Globus pallidus (tissue), 1 donor: ENCODE measurements around the gene INPPL1.
"Not testable (repeated sequence)": the region's sequence is repeated elsewhere in the genome, so short reads cannot be mapped to it uniquely, and the experiment has no call there.

Source experiments
- DNase-seq: peaks from one replicate; pipeline ENCODE4 v3.0.0-alpha.2; 2015; ENCODE audit warnings: low spot score

Gene INPPL1, protein sequence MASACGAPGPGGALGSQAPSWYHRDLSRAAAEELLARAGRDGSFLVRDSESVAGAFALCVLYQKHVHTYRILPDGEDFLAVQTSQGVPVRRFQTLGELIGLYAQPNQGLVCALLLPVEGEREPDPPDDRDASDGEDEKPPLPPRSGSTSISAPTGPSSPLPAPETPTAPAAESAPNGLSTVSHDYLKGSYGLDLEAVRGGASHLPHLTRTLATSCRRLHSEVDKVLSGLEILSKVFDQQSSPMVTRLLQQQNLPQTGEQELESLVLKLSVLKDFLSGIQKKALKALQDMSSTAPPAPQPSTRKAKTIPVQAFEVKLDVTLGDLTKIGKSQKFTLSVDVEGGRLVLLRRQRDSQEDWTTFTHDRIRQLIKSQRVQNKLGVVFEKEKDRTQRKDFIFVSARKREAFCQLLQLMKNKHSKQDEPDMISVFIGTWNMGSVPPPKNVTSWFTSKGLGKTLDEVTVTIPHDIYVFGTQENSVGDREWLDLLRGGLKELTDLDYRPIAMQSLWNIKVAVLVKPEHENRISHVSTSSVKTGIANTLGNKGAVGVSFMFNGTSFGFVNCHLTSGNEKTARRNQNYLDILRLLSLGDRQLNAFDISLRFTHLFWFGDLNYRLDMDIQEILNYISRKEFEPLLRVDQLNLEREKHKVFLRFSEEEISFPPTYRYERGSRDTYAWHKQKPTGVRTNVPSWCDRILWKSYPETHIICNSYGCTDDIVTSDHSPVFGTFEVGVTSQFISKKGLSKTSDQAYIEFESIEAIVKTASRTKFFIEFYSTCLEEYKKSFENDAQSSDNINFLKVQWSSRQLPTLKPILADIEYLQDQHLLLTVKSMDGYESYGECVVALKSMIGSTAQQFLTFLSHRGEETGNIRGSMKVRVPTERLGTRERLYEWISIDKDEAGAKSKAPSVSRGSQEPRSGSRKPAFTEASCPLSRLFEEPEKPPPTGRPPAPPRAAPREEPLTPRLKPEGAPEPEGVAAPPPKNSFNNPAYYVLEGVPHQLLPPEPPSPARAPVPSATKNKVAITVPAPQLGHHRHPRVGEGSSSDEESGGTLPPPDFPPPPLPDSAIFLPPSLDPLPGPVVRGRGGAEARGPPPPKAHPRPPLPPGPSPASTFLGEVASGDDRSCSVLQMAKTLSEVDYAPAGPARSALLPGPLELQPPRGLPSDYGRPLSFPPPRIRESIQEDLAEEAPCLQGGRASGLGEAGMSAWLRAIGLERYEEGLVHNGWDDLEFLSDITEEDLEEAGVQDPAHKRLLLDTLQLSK

DNA sequence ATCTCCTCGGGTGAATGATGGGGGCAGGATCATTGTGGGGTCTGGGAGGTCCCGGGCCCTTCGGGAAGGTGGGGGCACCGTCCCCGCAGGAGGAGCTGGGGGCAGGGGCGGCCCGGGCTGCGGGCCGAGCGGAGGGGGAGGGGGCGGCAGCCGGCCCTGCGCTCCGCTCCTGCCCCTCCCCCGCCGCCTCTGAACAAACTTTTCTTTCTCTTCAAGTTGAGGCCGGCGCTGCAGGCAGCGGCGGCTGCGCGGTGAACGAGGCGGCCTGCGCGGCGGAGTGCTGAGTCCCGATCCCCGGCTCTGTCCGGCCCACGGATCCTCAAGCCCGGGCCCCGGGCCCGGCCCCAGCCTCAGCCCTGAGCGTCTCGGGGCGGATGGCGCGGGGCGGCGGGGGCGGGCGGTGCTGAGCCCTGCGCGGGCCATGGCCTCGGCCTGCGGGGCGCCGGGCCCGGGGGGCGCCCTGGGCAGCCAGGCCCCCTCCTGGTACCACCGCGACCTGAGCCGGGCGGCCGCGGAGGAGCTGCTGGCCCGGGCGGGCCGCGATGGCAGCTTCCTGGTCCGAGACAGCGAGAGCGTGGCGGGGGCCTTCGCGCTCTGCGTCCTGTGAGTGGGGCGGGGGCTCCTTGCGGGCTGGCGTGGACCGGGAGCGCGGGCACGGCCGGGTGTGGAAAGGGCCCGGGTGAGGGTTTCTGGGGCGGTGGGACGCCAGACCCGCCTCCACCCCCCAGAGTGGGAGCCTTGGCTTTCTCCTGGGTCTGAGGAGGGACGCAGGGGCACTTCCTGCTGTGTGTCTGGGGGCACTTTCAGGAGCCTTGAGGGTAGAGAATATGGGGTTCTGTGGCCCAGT, at the start of gene INPPL1:
TSS of gene INPPL1 (plus strand) at position 204 of the 847 bp plus-strand sequence. CDS start at position 422, 218 bp downstream.
- DNase-seq: peak; percentile 50

DNA sequence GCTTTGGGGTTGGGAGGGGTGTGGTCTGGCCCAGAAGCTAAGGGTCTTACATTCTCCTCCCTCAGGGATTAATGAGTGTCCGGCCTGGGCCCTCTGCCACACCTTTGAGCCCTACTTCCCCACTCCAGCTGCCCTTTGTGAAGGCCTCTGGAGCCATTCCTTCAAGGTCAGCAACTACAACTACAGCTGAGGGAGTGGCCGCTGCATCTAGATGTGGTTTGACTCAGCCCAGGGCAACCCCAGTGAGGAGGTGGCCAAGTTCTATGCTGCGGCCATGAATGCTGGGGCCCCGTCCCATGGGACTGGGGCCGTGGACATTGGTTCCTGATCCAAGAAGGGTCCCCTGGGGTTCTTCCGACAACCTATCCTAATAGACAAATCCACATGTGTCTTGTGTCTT, 46.9 kb upstream of the INPPL1 start:
- no peak for DNase-seq

DNA sequence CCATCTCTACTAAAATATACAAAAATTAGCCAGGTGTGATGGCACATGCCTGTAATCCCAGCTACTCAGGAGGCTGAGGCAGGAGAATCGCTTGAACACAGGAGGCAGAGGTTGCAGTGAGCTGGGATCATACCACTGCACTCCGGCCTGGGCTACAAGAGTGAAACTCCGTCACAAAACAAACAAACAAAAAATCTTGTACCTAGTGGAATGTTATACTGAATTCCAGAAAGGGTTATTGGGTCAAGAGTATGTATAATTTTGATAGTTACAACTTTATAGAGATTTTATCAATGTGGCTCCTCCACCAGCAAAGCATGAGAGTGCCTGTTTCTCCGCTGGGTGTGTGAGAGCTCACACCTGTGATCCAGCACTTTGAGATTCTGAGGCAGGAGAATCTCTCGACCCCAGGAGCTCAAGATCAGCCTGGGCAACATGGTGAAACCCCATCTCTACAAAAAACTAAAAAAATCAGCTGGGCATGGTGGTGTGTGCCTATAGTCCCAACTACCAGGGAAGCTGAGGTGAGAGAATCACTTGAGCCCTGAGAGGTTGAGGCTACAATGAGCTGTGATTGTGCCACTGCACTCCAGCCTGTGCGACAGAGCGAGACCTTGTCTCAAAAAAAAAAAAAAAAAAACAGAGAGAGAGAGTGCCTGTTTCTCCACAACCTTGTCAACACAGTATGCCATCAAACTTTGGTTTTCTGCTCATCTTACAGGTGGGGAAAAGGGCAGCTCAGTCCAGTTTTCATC, 45.3 kb upstream of the INPPL1 start:
- DNase-seq: no peak

DNA sequence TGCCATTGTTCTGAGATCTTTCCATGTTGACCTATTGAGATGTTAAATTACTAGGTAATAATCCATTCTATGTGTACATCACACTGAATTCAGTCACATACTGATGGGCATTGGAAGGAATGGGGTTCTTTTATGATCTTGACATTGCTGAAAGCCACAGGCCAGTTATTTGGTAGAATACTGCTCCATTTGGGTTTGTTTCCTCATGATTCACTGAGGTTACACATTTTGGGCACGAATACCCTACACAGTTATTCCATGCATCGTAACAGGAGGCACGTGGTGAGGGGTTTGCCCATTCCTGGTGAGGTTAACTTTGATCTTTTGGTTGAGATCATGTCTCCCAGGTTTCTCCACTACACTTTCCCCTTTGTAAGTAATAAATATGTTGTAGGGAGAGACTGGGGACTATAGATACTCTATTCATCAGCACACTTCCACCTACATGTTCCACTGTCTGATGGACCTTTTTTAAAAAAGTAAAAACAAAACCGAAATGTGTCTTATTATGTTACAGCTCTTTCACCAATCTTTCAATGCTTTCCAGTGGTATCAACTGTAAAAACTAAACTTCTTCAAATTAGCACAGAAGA, 44.7 kb upstream of the INPPL1 start:
- DNase-seq: no peak

DNA sequence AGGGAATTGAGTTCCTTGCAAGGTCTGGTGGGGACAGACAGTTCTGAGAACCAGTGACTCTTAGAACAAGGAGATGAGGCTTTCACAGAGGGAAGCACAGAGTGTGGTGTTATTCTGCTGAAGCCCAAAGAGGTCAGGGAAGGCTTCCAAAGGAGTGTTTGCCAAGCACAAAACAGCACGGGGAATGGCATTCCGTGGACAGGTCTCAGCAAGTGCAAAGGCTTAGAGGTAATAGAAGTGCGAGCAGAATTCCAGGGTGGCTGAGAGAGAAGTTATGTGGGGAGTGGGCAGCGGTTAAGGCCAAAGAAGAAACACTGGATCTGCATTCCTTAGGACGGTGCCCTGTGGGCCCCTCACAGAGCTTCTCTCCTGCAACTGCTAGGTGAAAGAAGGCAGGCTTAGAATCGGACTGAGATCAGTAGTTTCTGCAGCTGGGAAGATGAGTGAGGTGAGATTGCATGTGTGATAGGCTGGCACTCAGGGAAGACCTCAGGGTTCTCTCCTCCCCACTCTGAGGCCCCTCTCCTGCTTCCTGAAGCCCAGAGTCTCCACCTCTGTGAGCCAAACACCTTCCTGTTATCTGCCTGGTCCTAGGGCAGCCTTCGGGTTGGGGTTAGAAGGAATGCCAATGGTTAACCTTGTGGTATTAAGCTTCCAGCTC, 43.5 kb upstream of the INPPL1 start:
- not testable (repeated sequence) for DNase-seq

DNA sequence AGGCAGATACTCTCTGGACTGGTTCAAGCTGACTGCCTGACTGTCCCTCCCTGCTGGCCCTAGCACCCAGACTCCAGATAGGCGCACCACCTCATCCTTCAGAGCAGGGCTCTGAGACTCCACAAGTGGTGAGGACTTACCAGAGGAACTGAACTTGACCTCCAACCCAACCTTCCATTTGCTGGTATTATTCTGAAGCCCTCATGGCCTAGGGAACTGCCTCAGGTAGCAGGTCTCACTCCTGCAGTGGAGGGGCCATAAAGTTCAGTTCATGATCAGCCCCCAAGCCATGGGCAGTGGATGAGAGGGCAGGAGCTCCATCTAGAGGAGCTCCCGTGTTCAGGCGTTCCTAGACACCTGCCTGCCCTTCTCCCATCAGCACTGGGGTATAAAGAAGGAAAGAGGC, 43.0 kb upstream of the INPPL1 start:
- DNase-seq: not testable (repeated sequence)

DNA sequence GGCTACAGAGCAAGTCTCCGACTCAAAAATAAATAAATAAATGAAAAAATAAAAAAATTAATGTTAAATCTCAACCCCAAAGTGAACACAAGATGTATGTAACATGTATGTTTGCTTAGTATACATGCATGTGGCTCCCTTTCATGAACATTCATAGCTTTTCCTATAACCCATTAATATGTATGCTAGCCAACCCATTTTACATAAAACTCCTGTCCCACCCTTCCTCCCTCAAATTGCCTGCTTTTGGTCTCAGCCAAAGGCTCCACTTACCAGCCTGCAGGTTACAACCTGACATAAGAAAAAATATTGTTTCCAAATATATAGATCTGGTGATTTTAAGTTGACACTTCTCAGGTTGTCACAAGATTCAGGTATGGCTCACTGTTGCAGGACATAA, 36.3 kb upstream of the INPPL1 start:
- DNase-seq: no peak

DNA sequence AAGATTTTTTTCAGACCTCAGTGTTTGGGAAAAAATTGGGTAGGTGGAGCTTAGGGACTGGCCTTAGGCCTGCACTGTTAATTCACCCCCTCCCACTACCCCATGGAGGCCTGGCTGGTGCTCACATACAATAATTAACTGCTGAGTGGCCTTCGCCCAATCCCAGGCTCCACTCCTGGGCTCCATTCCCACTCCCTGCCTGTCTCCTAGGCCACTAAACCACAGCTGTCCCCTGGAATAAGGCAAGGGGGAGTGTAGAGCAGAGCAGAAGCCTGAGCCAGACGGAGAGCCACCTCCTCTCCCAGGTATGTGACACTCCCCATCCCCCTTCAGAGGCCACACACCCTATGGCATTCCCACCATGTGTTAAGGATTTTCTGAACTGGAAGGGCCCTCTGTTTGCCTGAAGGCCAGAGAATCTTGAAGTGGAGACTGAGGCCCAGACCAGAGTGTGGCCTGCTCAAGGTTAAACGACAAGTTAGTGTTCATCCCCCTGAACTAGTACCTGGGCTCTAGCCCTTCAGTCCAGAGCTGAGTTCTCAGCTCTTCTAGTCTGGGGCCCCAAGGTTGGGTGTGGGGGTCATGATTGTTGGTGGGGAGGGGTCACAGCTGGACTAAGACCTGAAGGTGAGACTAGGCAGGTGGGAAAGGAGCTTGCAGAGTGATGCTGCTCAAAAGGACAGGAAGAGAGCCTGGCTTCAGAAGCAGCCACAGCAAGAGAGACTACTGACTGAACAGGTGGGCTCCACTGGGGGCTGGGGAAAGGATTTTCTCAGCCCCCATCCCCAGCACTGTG, 34.9 kb upstream of the INPPL1 start:
- DNase-seq: peak; percentile 32

DNA sequence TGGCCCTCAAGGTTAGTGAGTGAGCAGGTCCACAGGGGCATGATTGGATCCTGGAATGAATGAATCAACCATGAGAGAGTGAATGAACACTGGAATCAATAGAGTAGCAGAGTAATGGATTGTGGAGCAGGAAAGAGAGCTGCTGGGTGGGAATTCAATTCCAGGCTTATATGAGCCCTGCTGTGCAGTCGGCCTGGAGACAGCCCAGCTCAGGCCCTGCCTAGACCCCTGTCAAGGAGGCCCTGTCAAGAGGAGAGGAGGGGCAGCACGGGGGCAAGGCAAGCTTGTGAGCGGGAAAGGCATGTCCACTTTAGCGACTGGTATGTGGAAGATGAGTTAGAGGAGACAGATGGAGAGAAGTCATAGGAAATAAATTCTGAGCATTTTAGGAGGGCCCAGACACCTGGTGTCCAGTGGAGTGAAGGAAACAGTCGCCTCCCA, 33.9 kb upstream of the INPPL1 start:
- no peak for DNase-seq

DNA sequence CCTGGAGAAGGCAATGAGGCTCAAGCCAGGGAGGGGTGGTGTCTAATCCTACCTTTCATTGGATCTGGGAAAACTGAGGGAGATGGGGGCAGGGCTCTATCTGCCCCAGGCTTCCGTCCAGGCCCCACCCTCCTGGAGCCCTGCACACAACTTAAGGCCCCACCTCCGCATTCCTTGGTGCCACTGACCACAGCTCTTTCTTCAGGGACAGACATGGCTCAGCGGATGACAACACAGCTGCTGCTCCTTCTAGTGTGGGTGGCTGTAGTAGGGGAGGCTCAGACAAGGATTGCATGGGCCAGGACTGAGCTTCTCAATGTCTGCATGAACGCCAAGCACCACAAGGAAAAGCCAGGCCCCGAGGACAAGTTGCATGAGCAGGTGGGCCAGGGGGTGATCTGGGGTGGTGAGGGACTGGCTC, 32.6 kb upstream of the INPPL1 start, which contains the start of gene FOLR1:
TSS of gene FOLR1 (plus strand) at position 180 of the 421 bp plus-strand sequence. CDS start at position 214, 34 bp downstream.
- no peak for DNase-seq

DNA sequence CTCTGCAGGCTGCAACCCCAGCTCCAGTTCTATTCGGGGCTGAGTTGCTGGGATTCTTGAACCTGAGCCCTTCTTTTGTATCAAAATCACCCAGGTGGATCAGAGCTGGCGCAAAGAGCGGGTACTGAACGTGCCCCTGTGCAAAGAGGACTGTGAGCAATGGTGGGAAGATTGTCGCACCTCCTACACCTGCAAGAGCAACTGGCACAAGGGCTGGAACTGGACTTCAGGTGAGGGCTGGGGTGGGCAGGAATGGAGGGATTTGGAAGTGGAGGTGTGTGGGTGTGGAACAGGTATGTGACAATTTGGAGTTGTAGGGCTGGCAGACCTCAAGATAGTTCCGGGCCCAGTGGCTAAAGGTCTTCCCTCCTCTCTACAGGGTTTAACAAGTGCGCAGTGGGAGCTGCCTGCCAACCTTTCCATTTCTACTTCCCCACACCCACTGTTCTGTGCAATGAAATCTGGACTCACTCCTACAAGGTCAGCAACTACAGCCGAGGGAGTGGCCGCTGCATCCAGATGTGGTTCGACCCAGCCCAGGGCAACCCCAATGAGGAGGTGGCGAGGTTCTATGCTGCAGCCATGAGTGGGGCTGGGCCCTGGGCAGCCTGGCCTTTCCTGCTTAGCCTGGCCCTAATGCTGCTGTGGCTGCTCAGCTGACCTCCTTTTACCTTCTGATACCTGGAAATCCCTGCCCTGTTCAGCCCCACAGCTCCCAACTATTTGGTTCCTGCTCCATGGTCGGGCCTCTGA, 28.9 kb upstream of the INPPL1 start:
- DNase-seq: no peak

DNA sequence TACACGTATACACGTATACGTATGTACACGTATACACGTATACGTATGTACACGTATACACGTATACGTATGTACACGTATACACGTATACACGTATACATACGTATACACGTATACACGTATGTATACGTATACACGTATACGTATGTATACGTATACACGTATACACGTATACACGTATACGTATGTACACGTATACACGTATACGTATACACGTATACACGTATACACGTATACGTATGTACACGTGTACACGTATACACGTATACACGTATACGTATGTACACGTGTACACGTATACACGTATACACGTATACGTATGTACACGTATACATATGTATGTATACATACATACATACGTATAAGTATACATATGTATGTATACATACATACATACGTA, 23.1 kb upstream of the INPPL1 start:
- DNase-seq: not testable (repeated sequence)

DNA sequence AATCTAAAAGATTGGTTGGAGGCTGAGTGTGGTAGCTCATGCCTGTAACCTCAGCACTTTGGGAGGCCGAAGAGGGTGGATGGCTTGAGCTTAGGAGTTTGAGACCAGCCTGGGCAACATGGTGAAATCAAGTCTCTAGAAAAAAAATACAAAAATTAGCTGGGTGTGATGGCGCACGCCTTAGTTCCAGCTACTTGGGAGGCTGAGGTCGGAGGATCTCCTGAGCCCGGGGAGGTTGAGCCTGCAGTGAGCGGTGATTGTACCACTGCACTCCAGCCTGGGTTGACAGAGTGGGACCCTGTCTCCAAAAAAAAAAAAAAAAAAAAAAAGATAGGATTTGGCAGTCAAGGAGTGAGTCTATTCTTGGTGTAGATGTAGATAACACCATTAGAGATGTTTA, 22.0 kb upstream of the INPPL1 start:
- DNase-seq: no peak

DNA sequence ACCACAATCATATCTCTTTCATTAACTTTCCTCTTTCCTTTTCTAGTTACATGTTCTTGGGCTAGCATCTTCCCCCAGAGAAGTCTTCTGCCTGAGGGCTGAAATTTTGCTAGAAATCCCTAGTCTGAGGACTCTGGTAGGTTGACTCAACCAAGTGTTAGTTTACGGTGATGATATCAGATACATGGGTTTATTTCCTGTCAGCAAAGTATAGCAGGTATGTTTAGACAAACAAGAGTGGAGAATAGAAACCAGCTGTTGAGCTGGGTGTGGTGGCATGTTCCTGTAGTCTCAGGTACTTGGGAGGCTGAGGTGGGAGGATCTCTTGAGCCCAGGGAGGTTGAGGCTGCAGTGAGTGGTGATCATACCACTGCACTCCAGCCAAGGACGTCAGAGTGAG, 21.4 kb upstream of the INPPL1 start:
- DNase-seq: no peak

DNA sequence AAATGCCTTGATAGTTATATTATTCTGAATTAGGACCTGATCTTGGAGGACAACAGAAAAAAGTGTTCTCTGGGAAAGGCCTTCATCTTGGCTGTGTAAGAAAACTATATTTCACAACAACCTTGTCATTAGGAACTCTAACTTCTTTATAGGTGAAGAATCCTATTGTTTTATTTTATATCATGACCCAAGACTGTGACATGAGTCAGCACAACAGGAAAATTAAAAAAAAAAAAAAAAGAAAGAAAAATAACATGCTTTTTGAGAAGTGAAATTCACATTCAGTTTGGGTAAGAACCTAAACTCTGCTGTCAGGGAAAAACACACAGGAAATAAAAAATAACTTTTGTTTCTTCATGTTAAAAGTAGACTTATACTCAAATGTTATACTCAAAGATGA, 19.7 kb upstream of the INPPL1 start:
- DNase-seq: no peak

DNA sequence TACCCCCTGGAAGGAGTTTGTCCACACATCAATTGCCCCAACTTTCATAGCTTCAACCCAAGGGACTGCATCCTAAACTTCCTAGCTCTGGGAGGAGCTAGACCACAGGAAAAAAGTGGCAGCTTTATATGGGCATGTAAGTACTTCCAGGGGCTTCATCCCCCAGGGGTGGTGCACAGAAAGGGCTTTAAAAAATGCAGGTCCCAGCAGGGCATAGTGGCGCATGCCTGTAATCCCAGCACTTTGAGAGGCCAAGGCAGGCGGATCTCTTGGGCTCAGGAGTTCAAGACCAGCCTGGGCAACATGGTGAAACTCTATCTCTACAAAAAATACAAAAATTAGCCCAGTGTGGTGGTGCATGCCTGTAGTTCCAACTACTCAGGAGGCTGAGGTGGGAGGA, 17.8 kb upstream of the INPPL1 start:
- DNase-seq: not testable (repeated sequence)

DNA sequence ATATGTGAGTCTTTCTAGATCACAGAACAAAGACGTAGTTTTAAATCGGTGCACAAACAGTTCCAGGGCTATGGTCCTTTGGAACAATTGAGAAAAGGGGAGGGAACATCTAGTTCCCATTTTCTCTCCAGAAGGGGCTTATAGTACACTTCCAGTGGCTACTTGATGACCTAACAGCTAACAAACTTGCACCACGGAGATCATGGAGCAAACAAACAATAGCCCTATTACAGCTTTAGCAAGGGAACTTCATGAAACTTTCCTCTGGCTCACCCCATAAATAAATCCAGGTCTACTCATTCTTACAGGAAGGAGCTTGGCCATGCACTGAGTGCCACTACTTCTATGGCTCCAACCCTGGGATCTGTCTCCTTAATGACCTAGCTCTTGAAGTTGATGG, 16.3 kb upstream of the INPPL1 start:
- DNase-seq: no peak

DNA sequence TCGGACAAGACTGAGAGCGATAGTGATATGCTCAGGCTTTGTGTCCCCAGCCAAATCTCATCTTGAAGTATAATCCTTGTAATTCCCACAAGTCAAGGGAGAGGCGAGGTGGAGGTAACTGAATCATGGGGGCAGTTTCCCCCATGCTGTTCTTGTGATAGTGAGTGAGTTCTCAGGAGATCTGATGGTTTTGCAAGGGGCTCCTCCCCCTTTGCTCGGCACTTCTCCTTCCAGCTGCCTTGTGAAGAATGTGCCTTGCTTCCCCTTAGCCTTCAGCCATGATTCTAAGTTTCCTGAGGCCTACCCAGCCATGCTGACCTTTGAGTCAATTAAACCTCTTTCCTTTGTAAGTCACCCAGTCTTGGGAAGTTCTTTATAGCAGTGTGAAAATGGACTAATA, 15.5 kb upstream of the INPPL1 start:
- DNase-seq: no peak
